ENCODE data around the gene RNF44.
A peak's percentile ranks its signal among the peaks of the same experiment; 100 is the strongest.
"Not testable (repeated sequence)": the region's sequence is repeated elsewhere in the genome, so short reads cannot be mapped to it uniquely, and the experiment has no call there.

RNF44 gene

GRCh38 chr5:176552332-176552869, 15.2 kb upstream of the RNF44 start:
- no peak for DNase-seq

- DNase-seq, result not testable (repeated sequence)
Observed at GRCh38 chr5:176550937-176551336, 13.7 kb upstream of the RNF44 start.

GRCh38 chr5:176550275-176550831, 13.2 kb upstream of the RNF44 start:
- no peak for DNase-seq

GRCh38 chr5:176549871-176550270, 12.7 kb upstream of the RNF44 start:
- no peak for DNase-seq

GRCh38 chr5:176548967-176549444, 11.8 kb upstream of the RNF44 start, which contains the start of gene CDHR2:
TSS of gene CDHR2 (plus strand) at chr5:176549342. CDS start at chr5:176565353, 16,011 bp downstream.
- no peak for DNase-seq

GRCh38 chr5:176547802-176548201, 10.6 kb upstream of the RNF44 start:
- no peak for DNase-seq

- DNase-seq, result no peak
Observed at GRCh38 chr5:176545737-176546509, 8.7 kb upstream of the RNF44 start.

GRCh38 chr5:176545388-176545736, 8.2 kb upstream of the RNF44 start:
- no peak for DNase-seq

GRCh38 chr5:176543428-176544182, 6.4 kb upstream of the RNF44 start:
- DNase-seq, result peak in 35 of 51 donors; percentile 13 to 75 (median 42)

GRCh38 chr5:176542596-176543427, 5.6 kb upstream of the RNF44 start:
- peak in 5 of 51 donors; percentile 14 to 56 (median 49) for DNase-seq

- peak in 2 of 51 donors; percentile 9 to 18 for DNase-seq
Observed at GRCh38 chr5:176542135-176542595, 5.0 kb upstream of the RNF44 start.

- DNase-seq, result peak in 2 of 51 donors; percentile 4 to 9
Observed at GRCh38 chr5:176541338-176542134, 4.3 kb upstream of the RNF44 start.

- DNase-seq, result no peak
Observed at GRCh38 chr5:176540956-176541337, 3.7 kb upstream of the RNF44 start.

GRCh38 chr5:176540476-176540899, 3.3 kb upstream of the RNF44 start:
- DNase-seq, result no peak

GRCh38 chr5:176538989-176539384, 1.8 kb upstream of the RNF44 start:
- no peak for DNase-seq

GRCh38 chr5:176538230-176538988, 1.2 kb upstream of the RNF44 start:
- DNase-seq, result no peak

GRCh38 chr5:176537554-176538229, 490 bp upstream of the RNF44 start:
- DNase-seq, result peak; percentile 87 to 100 (median 97)

- peak in 45 of 51 donors; percentile 29 to 86 (median 74) for DNase-seq
Observed at GRCh38 chr5:176536132-176536901, 885 bp downstream of the RNF44 start.

Measured in hypothalamus (tissue), 51 donors.